A172 (cell line): Measurements from ENCODE around the gene FARP1. TPM values are rescaled to one million over a fixed set of nuclear protein-coding genes. Genes with fewer than 3 reads are reported as not detected.

Experiments used
- DNase-seq: peaks from one replicate; pipeline ENCODE4 v3.0.0-alpha.2; 2015; ENCODE audit warnings: low spot score
- total RNA-seq: library from RNA; depleted of rRNA; stranded (reverse); fragments of >200 nt; shearing (Covaris generic); gene quantifications from 2 replicates; pipeline ENCODE4 v1.2.3, GENCODE V29; 2014

FARP1 gene
- total RNA-seq, 1 experiment from 2014 or later, result 18.2 TPM

DNA sequence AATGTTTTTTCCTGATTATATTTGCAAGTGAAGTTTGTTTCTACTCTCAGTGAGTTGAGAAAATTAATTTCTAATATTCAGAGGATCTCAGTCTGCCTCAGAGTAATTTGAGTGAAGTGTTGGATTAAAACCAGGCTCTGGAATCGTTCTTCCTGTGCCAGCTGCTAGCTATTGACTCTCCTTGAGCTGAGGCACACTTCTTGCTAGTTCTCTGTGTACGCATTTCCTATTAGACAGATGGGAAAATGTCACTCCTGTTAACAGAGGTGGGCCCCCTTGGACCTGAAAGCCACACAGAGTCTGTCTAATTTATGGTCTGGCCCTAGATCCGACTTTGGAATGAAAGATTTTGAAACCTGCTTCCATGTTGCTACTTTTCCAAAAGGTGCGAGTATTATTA is 141.8 kb downstream of the FARP1 start:
- DNase-seq, result no peak

DNA sequence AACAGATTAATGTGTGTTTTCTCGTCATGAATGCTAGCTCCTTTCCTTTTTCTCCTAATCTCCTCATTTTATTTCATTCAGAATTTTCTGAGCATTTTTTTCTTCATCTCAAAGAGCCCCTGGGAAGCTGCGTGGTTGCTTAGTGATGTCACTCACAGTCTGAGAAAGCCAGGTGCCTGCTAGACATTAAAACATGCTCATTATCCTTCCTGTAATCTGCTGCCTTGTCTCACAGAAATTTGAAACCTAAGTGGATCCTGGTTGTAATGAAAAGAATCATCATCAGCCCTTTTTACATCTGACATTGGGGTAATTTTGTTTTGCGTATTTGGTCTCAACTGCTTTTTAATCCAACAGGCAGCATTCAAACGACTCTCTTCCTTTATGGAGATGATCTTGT is 142.4 kb downstream of the FARP1 start:
- no peak for DNase-seq

DNA sequence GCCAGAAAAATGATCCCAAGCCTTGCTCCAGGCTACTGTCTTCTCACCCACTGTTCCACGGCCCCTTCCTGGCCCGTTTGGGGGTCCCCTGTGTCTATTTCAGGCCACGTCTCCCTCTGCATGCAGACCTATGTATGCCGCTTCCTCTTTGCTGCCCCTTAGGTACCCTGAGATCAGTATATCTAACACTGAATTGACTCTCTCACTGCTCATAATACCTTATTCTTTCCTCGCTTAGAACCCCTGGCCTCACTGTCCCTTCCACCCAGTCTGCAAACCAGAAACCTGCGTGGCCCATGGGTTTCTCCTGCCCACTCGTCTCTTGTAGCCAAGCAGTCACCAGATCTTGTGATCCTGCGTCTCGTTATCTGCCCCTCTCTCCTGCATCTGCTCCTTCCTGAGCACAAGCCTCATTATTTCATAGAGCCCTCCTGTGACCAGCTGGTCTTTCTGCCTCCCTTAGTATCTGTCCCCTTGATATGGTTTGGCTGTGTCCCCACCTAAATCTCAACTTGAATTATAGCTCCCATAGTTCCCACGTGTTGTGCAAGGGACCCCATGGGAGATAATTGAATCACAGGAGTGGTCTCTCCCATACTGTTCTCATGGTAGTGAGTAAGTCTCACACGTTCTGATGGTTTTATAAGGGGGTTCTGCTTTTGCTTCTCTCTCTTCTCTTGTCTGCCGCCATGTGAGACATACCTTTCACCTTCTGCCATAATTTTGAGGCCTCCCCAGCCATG is 143.1 kb downstream of the FARP1 start:
- DNase-seq, result no peak

DNA sequence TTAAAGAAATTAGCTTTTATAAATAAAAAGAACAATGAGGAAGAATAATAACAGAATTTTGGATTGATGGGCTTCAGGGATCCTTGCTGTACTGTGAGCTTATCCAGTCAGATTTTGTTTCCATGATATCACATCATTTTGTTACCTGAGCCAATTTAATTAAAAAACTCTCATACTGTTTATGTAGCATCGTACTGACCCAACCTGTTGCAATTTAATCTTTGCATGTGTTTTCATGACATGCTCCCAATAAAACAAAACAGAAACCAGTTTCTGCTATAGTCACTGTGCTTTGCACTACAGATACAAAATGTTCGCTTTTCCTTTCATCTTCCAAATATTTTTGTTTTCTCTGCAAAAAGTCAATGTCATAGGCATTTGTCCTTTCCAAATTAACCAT is 143.9 kb downstream of the FARP1 start:
- DNase-seq, result no peak

DNA sequence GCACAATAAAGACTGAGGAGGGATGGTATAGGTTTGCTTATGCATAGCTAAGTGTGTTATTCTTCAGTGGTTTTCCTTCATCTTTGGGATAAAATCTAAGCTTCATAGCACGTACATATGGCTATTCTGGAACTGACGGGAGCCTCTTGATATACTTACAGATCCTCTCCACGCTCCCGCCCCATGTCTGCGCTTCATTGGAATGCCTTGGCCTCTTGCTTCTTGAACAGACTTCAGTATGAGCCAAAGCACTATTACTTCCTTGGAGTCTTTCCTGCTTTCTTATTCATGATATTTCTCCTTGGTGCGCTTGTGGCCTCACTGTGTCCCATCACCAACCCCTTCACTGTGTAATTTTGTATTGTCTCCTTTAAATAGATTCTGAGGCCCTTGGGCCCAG is 145.3 kb downstream of the FARP1 start:
- DNase-seq, result no peak

DNA sequence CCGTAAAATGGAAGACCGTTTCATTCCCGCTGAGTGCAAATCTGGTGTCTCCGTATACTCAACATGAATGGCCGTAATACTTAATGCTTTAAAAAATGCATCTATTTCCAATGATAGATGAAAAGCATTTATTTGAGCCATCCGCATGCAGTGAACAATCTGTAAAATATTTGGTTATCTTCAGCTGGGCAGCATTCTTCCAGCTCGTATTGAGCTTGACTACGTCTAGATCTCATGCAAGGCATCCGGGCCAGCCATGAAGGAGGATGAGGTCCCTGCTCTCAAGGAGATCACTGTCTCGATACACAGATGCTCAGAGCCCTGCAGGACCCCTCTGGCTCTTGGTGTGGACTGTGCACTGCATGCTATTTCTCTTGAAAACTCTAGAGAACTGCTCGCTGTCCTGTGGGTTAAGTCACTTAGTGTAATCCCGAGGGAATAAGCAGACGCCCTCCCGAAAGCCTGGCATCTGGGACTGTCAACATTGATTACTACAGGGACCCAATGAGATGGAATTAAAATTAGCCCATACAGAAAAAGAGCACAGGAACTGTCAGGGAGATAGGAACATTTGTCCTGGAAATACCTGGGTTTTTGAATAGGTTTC is 146.5 kb downstream of the FARP1 start:
- DNase-seq, result no peak

DNA sequence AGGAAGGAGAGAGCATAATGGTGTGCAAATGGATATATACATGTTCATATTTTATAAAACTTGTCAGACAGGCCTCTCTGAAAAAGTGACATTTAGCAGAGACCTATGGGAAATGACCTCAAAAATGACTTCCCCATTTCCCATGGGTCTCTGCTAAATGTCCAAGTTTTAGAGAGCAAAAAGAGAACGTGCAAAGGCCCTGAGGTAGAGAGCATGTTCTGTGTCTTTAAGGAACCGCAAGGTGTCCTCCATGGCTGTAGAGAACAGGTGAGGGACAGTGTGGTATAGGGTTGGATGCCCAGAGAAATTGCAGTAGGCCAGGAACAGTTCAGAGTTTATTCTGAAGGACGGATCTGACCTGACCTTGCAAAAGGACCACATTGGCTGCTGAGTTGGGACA is 147.4 kb downstream of the FARP1 start:
- no peak for DNase-seq

DNA sequence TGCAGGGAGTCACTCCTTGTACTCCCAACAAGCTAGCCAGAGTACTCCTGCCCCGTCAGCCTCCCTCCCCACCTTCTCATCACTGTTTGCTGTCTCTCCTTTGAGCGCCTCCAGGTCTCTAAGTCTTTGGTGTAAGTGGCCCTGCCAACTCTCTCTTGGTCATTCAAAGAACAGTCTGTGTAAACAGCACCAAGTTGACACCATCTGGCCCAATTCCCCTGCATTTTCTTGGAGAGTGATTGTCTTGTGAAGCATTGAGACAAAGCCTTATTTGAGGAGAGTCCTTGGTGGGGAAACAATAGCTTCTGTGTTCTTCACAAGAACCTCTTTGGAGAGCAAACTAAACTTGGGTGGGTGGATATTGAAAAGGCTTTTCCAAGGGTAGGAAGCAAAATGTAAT is 148.8 kb downstream of the FARP1 start:
- DNase-seq, result no peak

DNA sequence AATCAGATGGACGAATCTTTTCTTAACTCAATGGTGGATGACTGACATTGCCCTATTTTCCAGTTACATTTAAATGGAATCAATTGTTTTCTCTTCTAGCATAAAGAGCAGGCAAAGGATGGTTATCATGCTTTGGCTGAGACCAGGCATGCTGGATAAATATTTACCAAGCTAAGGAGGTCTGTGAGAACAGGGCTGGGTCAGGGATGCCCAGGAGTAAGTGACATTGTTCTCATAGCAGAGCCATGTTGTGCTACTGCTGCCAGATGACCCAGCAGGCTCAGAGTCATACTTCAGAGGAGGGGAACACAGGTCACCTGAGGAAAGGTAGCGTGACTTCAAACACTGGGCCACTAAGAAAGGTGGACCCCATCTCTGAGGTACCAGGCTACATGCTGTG is 150.2 kb downstream of the FARP1 start:
- DNase-seq, result no peak

DNA sequence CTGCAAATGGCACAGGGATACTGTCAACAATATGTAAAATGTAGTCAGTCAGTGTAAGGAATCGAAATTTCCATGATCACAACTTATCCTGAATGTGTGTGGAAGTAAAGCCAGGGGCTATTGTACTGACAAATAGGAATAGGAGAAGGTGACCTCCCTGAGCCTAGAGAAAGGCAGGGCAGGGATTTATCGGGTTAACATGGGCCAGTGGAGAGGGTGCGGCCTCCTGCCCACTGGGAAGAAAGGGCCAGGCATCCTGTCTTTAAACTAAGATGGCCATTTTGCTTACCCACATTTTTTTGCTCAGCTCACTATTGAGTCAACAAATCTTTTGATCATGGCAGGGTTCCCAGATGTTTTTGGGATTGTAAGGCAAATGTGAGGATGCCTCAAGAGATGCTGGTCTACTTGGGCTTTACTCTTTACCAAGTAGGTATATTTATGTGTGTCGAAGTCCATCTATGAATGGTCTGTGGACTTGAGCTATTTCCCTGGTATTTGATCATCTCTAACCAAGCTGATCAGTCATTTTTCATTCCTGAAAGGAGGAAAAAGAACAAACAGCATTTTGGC is 150.8 kb downstream of the FARP1 start:
- no peak for DNase-seq

DNA sequence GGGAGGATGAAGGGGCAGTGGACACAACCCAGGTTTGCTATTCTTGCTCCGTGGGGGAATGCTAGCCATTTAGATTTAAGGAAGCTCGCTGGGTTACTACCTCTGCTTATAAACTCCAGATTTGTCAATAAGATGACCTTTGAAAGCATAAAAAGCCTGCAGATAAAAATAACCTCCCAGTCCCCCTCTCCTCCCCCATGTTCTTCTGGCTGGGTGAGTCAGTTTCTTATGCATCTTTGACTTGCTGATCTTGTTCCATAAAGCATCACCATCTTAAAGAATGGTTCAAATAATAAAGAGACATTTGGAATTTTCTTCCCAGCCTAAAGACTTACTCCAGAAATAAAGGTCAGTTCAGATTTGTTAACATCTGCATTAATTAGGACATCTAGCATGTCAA is 152.5 kb downstream of the FARP1 start:
- no peak for DNase-seq

DNA sequence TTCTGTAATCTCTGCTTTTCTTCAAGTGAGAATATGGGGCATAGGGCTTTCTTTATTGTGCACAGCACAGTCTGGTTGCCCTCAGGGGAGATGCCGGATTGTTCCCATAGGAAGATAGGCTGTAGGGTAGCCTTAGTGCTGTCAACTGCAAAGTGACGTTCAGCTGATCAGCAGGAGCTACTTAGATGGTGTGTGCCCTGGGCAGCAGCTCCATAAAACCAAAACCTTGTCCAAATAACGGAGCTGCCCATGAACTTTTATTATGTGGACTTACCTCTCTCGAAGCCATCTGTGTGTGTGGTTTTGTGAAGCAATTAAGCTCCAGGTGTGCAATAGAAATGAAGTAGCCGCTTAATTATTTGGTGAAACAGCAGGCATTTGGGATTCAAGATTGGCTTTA is 154.2 kb downstream of the FARP1 start:
- no peak for DNase-seq

DNA sequence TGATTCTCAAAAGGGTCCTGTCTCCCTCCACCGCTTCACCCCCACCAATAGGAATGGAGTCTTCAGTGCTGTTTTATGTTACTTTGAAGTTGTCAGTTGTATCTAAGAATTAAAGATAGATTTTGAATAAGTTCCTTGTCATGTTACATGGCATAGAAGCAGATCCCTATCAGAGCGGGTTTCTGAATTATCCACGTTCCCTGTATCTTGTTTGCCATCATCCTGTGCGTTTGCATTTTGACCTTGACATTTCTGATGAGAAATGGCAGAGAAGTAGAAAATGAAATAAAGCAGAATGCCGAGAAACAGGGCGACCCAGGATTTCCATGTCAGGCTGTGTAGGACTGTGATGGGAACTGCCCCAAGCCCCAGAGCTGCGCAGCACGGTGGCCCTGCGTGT is 154.9 kb downstream of the FARP1 start:
- no peak for DNase-seq

DNA sequence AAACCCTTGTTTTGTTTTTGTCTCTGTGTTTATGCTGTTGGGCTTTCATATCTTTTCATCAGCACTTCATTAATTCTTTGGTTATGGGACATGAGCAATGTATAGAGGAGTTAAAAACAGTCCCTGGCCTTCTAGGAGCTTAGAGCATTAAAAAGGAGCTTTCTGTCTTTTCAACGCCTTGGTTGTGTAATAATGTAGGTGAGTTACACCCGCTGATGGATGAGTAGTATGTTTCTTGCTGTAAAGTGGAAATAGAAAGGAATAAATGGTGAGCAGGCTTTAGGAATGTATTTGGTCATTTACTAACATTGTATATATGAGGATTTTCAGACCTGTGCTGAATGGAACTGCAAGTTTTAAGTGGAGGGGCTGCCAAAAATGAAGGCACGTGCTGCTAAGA is 155.7 kb downstream of the FARP1 start:
- DNase-seq, result no peak

DNA sequence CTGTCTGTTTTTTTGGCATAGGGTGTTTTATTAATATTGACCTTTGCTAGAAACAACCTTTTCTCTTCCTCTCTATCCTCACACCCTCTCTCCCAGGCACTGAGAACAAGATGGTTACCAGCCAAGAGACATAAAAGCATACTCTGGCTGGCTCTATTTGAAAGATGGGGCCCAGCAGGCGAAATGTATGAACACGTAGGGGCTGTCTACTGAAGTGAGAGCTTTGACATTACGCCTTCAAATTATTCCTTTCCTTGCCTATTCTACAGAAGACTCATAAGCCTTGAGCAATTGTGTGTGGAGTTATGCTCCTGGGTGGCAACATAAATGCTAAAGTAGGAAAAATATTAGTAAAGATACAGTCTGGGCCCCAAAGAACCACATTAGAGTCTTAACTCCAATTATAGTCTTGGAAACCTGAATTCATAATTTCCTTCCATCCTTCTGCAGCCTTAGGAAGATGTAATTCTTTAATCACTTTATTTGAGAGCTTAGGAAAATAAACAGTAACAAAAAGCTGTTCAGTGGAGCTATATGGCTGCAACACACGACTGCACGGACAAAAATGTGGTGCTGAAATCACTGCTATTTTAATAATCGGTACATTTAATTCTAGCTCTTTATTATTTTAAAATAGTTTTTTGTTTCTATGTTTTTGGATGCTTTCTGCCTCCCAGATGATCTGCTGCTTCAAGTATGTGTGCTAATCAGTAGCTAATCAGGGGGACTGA is 156.5 kb downstream of the FARP1 start:
- no peak for DNase-seq

DNA sequence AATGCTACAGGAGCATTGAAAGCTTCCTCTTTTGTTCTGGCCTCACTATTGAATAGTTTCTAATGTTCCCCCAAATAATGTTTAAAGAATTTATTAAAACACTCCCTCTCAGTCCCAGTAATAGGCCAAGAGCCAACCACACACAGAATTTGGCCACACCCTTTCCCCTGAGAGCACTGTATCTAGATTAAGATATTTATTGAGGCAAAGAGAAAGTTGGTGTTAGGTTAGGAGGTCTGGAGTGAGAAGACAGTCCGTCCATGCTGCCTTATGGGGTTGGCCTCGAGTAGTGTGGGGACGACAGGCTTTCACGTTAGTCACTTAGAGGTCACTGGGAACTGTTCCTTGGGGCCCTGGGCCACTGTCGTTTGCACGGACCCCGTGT is 157.1 kb downstream of the FARP1 start:
- no peak for DNase-seq

DNA sequence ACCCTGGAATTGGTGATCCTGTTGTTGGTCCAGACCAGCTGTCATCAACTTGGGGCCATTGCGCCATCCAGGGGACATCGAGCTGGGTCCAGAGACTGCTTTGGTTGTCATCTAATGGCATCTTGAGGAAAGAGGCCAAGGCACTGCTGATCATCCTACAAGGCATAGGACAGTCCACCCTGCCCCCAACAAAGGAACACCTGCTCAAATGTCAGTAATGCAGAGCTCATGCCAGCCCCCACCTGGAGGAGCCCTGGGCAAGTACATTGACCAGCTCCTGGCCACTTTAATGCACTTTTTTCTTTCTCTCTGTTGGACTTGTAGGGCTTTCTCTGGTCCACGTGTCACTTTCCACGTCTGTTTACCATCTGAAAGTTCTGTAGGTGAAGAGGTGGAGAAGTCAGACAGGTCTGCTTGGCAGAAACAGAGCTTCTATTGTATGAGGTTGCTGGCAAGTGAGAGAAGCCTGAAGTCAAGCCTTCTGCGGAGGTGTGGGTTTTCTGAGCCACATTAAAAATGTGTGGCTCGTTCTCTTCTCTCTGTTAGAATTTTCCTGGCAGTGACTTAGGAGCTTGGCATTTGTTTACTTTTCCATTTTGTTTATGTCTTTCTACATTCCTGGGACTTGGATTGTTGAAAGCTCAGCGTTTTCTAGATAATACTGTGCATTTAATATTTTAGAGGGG is 158.2 kb downstream of the FARP1 start:
- peak; percentile 37 for DNase-seq

DNA sequence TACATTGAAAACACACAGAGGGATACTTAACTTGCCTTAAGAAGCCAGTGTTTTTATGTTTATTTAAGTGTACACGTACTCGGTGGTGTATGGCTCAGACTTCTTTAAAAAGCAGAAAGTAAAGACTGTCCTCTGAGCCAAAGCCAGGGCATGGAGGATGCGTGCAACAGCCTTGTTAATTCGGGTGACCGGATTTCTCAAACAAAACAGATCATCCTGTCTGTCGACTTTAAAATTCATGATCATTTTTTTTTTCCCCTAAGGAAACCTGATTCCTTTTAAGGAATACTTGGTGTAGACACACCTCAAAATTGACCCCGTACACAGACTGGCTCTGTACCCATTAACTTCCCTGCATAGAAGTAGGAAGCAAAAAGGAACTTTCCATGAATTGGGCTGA is 158.8 kb downstream of the FARP1 start:
- DNase-seq, result no peak

DNA sequence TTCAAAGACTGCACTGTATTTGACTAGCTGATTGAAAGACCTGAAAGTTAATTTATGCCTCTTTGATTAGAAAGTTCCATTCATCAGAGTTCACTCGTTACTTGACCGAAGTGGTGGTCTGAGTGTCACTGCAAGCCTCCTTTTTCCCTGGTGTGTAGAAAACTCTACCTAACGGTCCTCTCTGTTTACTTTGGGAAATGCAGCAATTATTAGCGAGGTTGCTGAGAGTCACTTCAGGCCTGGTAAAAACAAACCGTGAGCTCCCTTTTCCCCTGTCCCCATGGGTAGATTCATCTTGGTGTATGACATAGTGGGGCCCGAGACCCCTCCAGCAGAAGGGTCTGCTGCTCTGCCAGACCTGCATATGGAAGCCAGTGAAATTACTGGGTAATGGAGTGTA is 161.0 kb downstream of the FARP1 start:
- no peak for DNase-seq

DNA sequence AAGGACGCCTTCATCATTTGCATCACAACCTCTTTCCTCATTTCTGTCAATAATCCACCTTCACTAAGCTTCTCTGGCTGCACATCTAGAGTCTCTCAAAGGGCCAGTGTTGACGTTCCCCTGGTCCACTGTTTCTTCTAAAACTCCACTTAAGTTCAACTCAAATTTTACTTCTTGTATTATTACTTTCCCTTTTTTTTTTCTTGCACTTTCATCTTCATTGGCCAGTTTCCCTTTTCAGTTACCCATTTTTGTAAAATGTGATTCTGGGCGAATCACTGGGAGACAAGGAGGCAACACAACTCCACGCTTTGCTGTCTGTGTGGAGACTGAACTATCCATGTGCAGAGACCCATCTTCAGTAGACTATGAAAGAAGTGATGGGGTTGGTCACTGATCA is 162.8 kb downstream of the FARP1 start:
- DNase-seq, result no peak

DNA sequence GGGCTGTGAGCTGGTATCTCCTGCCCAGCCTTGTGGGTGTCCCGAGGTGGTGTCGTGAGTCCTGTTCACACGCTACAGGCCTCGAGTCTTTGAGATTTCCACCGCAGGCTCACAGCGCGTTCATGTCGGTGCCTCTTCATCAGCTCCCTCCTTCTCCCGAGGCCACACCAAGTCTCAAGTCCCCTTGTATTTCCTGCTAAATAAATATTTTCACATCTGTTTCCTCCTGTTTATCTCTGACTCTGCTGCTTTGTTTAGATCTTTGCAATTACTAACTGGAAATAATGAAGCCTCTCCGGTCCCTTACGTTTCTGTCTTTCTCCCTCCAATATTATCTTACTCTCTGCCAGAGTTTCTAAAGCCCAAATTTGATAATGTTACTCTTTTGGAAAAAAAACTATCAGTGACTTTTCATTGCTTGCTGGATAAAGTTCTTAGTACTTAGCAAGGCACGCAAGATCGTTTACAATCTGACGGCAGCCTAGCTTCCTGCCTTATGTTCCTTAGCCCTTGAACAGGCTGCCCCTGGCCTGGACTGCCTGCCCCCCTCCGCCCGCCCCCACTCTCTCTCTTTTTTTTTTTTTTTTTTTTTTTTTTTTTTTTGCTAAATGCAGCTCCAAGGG is 164.7 kb downstream of the FARP1 start:
- no peak for DNase-seq
